GM12872 (cell line): Measurements from ENCODE around the gene STAP2.

Experiments
- CTCF ChIP-seq: IDR thresholded peaks from 3 replicates; pipeline ENCODE4 v1.5.1; 2011; ENCODE audit warnings: low read depth, mild to moderate bottlenecking, low read length, moderate library complexity; ENCODE audit not compliant: insufficient read depth

STAP2 gene

DNA sequence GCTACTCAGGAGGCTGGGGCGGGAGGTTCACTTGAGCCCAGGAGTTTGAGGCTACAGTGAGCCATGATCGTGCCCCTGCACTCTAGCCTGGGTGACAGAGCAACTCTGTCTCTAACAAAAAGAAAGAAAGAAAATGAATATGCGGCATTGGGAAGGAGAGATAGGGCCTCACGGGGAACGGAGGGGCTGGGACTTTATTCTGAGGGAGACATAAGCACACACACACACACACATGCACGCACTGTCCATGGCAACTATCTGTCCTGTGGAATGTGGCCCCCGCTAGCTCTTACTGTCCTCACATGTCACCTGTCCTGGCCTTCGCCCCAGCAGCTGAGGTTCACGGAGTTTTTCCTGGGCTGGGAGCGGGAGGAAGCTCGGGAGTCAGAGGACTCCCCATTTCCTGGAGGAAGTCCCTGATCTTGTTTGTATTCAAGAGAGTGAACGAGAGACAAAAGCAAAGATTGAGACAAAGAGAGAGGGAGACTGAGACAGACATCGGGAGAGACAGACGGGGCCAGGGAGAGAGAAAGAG, 654 bp downstream of the STAP2 start:
- no peak for TF ChIP-seq CTCF

GRCh38 chr19:4334929-4335570, 3.6 kb downstream of the STAP2 start:
- no peak for TF ChIP-seq CTCF

- TF ChIP-seq CTCF: no peak
These were observed 8.8 kb downstream of the STAP2 start for GRCh38 chr19:4329858-4330257.

DNA sequence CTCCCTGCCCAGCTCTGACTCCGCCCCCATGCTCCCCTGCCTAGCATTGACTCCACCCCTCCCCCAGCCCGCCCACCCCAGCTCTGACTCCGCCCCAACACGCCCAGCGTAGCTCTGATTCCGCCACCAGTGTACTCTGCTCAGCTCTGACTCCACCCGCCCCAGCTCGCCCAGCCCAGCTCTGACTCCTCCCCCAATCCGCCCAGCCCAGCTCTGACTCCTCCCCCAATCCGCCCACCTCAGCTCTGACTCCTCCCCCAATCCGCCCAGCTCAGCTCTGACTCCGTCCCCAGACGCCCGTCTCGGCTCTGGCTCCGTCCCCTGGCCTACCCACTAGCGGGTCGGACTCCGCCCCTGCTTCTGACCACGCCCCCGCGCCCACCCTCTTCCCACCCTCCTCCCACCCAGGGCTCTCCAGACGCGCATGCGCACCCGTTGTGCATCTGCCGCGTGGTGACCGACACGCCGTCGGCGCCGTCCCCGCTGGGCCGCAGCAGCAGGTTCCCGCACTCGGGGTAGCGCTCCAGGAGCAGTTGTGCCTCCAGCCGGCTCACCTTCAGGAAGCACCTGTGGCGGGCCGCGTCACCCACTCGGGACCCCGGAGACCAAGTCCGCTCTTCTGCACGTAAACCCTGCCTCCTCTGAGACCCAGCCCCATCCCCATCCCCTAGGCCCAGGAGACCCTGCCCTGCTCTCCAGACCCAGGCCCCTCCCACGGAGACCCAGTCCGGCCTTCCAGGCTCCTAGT, 10.2 kb downstream of the STAP2 start:
- no peak for TF ChIP-seq CTCF

DNA sequence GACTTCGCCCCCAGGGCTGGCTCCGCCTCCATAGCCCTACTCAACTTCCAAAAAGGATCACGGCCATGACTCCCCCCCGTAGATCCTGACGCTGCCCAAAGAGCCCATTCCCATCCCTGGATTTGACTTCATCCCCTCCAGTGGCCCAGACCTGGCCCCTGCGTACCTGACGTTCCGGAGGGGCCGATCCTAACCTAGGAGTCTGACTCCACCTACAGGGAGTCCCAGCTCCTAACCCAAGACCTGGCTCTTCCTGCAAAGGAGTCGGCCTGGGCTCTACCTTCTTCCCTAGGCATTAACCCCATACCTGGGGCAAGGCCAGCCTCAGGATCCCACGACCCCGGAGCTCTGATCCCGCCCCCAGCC, 10.8 kb downstream of the STAP2 start:
- TF ChIP-seq CTCF: no peak

DNA sequence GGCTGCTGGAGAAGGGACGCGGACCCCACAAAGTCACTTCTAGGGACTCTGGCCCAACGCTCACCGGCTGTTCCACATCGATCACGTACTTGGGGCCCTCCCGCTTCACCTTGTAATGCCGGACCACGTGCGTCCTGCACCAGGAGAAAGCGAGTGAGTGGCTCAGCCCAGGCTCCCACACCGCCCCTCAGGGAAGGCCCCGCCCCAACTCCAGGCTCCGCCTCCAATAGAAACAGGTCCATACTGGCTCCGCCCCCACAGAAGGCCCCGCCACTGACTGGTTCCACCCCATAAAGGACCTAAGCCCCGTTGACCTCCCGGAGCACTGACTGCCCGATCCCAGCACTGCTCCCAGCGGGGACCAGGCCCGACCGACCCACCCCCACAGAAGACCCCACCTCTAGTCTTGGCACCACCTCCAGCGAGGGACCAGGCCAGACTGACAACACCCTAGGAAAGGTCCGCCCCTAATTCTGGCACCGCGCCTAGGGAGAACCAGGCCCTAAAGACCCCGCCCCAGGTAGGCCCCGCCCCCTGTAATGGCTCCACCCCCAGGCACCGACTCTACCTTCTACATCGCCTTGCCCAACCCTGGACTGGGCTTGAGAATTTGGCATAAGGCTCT, 11.3 kb downstream of the STAP2 start:
- no peak for TF ChIP-seq CTCF

DNA sequence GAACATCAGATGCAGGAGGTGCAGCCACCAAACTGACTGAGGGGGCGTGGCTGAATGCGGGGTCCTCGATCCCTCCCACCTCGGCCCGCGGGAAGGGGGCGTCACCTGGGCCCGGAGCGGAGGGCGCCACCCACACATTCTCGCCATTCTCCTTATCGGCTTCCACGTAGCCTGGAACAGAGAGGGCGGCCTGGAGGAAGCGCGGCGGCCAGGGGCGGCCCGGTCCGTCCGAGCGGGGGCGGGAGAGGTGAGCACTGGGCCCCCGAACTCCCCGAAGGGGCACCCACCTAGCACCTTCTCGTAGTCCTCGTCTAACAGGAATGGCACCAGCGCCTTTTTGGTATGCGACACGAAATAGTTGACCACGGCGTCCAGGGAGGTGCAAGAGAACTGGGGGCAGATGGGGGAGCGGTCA, 11.8 kb downstream of the STAP2 start:
- no peak for TF ChIP-seq CTCF
